IPS-18c (cell line): ENCODE results near the gene KCNJ12.

Experiments
- H3K4me3 ChIP-seq: 2 replicates; pipeline ENCODE4 v1.7.0; 2013; ENCODE audit warnings: low read depth, mild to moderate bottlenecking, low read length, moderate library complexity; ENCODE audit not compliant: insufficient read depth
- H3K9me3 ChIP-seq: one replicate; pipeline ENCODE4 v1.6.1; 2013; ENCODE audit warnings: mild to moderate bottlenecking, low read length, moderate library complexity; ENCODE audit not compliant: control insufficient read depth, insufficient read depth

KCNJ12 gene

DNA sequence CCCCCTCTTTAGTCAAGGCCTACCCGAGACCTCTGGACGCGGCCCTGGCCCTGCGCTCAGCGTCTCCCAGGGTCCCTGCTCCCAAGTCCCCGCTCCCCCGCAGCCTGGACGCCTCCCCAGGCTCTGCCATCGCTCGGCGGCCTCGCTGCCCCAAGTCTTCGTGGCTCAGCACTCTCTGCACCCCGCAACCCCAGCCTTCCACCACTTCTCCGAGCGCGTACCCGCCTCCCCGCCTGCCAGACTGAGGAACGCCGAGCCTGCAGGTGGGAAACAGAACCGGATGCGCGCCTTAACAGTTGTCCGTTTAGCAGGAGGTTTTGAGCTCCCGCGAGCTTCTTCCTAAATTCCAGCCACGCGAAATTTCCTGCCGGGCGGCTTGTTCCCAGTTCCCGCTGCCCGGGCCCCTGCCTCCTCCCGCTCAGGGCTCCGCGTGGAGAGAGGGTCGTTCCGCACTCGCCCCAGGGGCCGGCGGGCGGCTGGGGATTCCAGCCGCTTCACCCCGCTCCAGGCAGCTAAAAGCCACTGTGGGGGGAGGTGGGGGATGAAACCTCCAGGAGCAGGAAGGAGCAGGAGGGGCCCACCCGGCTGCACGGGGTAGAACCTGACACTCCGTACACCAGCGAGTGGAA lies 87.7 kb downstream of the KCNJ12 start:
- H3K4me3 ChIP-seq: peak overlapping the region; percentile 46
- peaks cover 1% of the 10 kb centered on the region for H3K9me3 ChIP-seq

DNA sequence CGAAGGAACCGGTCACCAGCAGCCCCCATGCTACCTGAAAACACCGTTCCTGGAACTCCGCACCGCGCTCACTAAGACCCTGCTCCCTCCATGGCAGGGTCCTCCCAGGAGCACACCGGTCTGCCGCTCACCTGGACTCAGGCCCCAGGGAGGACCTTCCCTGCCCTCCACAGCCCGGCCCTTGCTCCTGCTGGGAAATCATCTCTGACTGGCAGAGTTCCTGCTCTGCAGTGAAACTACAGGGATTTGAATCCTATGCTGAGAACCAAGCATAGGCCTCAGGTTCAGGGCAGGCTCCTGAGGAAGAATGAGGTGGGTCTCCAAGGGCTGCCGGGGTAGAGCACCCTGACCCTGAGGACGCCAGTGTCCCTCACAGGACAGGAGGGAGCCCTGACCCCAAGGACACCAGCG lies 88.5 kb downstream of the KCNJ12 start:
- H3K9me3 ChIP-seq: peaks cover 3% of the 10 kb centered on the region
- peak overlapping the region; percentile 46; the same call in 1 of the 2 replicates for H3K4me3 ChIP-seq

DNA sequence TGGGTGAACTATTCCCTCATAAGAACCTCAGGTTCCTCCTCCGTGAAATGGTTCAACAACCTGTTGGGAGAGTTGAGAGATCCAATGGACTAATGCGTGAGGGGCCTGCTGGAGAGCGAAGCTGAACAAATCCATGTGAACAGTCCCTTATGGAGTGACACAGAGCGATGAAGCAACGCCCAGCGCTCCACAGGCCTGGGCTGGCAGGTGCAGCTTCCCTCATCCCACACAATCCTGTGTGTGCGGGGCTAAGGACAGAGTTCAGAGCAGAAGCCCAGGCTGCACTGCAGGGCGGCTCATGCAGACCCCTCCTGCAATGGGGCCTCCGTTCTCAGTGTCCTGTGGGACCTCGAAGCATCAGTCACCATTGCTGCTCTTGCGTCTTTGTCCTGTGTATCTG lies 90.4 kb downstream of the KCNJ12 start:
- peaks cover 3% of the 10 kb centered on the region for H3K9me3 ChIP-seq
- H3K4me3 ChIP-seq: no peak overlapping the region

DNA sequence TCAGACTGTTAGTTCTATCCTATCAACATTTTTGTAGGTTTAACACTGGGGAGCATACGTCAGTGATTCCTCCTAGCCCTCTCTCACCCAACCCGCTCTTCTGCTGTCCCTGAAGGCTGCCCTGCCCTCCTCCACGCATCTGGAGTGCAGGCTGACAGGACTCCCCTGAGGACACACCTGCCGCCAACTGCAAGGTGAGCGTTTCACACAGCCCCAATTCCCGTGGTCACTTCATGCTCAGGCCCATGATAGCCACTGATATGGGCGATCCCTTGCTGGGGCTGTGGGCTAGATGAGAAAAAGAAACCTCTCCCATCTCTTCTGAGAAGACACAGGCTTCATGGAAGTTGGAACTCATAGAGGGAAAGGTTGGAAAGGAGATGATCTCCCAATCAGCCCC lies 91.0 kb downstream of the KCNJ12 start:
- Histone ChIP-seq H3K4me3 (no peak overlapping the region), H3K9me3 (peaks cover 3% of the 10 kb centered on the region)

DNA sequence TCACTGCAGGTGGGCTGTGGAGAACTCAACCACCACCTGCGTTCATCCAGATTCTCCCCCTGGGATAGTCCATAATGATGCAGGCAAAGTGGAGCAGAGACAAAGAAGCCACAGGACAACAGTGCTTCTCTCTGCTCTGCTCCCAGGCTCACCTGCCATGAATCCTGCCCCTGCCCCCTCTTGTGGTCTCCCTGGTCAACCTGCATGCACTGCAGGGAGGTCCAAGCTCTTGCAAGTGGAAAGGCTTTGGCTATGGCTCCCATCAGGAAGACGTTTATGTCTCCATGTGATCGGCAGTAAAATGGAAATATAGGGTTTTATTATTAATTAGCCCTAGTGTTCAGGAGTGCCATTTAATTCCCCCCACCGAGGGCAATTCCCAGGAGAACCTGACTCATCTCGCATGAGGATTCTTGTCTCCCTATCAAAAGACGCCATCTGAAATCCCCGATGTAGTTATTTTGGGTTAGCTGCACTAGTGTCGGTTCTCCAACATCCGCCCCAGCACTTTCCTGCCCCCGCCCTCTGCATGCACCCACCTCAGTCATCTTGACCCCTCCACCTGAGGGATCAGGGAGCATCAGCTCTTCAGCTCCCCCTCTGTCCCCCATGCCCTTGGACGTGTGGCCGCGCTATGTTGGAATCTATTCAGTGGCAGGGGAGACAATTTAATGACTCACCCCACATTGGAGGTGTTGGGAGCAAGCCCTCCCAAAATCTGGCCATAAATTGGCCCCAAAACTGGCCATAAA lies 91.8 kb downstream of the KCNJ12 start:
- Histone ChIP-seq H3K9me3 (peaks cover 3% of the 10 kb centered on the region), H3K4me3 (no peak overlapping the region)
